Endothelial cell of umbilical vein (primary cell): Measurements from ENCODE around the gene GNB5. TPM values are rescaled to one million over a fixed set of nuclear protein-coding genes. Genes with fewer than 3 reads are reported as not detected.

Source experiments
- BruUV-seq: library from RNA; stranded (reverse); fragments of 400-500 nt; replicated peaks from 2 replicates; lab custom pipeline; 2021; lab: Mats Ljungman, UMichigan
- CTCF ChIA-PET: fragments of 300-600, 350-600 bp; sonication (Branson Sonifier 250); formaldehyde crosslinking; loops from one replicate; lab custom pipeline; 2021; ENCODE audit warnings: antibody characterized with exemption, inconsistent platforms; lab: Charles Lee
- POLR2A ChIA-PET: fragments of 300-600, 350-600 bp; sonication (Branson Sonifier 250); formaldehyde crosslinking; loops from one replicate; lab custom pipeline; 2021; ENCODE audit warnings: antibody characterized with exemption, inconsistent platforms; lab: Charles Lee
- DNase-seq: peaks from one replicate; pipeline ENCODE4 v3.0.0-alpha.2; 2011; ENCODE audit warnings: low read depth, low spot score
- FAIRE-seq: peaks from 2 replicates; lab custom pipeline; 2011; peaks lifted over from hg19 to GRCh38; lab: Jason Lieb, UNC
- H2AFZ ChIP-seq: 2 replicates; pipeline ENCODE4 v1.6.0; 2012; ENCODE audit warnings: low read depth, low read length, control low read depth, inconsistent platforms
- H3K27ac ChIP-seq: 2 replicates; pipeline ENCODE4 v1.5.1; 2011; ENCODE audit warnings: low read depth, mild to moderate bottlenecking, control low read depth, low read length, moderate library complexity; ENCODE audit not compliant: insufficient read depth
- H3K27me3 ChIP-seq, 2 experiments: 2 replicates each; pipeline versions ENCODE4 v1.6.0 to v1.6.1; 2011; ENCODE audit warnings: low read length in 2 of 2, mixed read lengths in 1 of 2; ENCODE audit not compliant: control insufficient read depth in 2 of 2, insufficient read depth in 2 of 2
- H3K36me3 ChIP-seq, 2 experiments: 2 replicates in 1 of 2; 3 replicates in 1 of 2; pipeline ENCODE4 v1.5.1; 2011; ENCODE audit warnings: low read length in 2 of 2, mild to moderate bottlenecking in 1 of 2, moderate library complexity in 1 of 2; ENCODE audit not compliant: control insufficient read depth in 2 of 2, insufficient read depth in 2 of 2; ENCODE audit errors: extremely low read depth in 1 of 2
- H3K4me1 ChIP-seq: 3 replicates; pipeline ENCODE4 v1.5.1; 2011; ENCODE audit warnings: mild to moderate bottlenecking, low read length; ENCODE audit not compliant: control insufficient read depth, insufficient read depth; ENCODE audit errors: extremely low read depth
- H3K4me2 ChIP-seq: 2 replicates; pipeline ENCODE4 v1.6.1; 2011; ENCODE audit warnings: low read length, control low read depth, mixed read lengths; ENCODE audit not compliant: insufficient read depth
- H3K4me3 ChIP-seq, 3 experiments: fragments of 200-600 bp in 1 of 3; sonication (generic), shearing (Covaris generic) in 1 of 3; replicated peaks in 1 of 3; 2 replicates each; pipeline ENCODE4 v1.5.1; 2011 to 2016; ENCODE audit warnings: control low read depth in 3 of 3, low read length in 3 of 3, mild to moderate bottlenecking in 2 of 3, inconsistent platforms in 1 of 3, low read depth in 1 of 3, moderate library complexity in 1 of 3; ENCODE audit not compliant: insufficient read depth in 1 of 3
- H3K79me2 ChIP-seq: 2 replicates; pipeline ENCODE4 v1.6.0; 2012; ENCODE audit warnings: low read length, inconsistent platforms; ENCODE audit not compliant: control insufficient read depth, insufficient read depth
- H3K9ac ChIP-seq: replicated peaks from 2 replicates; pipeline ENCODE3; 2011; ENCODE audit warnings: low read length, control low read depth; ENCODE audit not compliant: insufficient read depth; ENCODE audit errors: extremely low read depth
- H3K9me1 ChIP-seq: replicated peaks from 3 replicates; pipeline ENCODE4 v1.6.0; 2011; ENCODE audit warnings: mild to moderate bottlenecking, low read length; ENCODE audit not compliant: control insufficient read depth, insufficient read depth; ENCODE audit errors: extremely low read depth
- H3K9me3 ChIP-seq: replicated peaks from 2 replicates; pipeline ENCODE4 v1.5.1; 2012; ENCODE audit warnings: low read length, inconsistent platforms; ENCODE audit not compliant: control insufficient read depth, insufficient read depth
- H4K20me1 ChIP-seq: replicated peaks from 2 replicates; pipeline ENCODE3; 2011; ENCODE audit warnings: mild to moderate bottlenecking, low read length; ENCODE audit not compliant: control insufficient read depth, insufficient read depth; ENCODE audit errors: extremely low read depth
- FOS ChIP-seq: IDR thresholded peaks from 2 replicates; pipeline ENCODE4 v1.6.1; 2011; ENCODE audit warnings: mild to moderate bottlenecking, low read length, moderate library complexity, borderline replicate concordance; ENCODE audit not compliant: insufficient read depth
- GATA2 ChIP-seq: IDR thresholded peaks from 2 replicates; pipeline ENCODE4 v1.7.0; 2011; ENCODE audit warnings: low read depth, mild to moderate bottlenecking, moderate library complexity, mixed read lengths, low read length; ENCODE audit not compliant: insufficient read length, insufficient read depth
- JUN ChIP-seq: IDR thresholded peaks from 2 replicates; pipeline ENCODE4 v1.6.1; 2011; ENCODE audit warnings: borderline replicate concordance, low read depth; ENCODE audit not compliant: insufficient read length, insufficient read depth
- MAX ChIP-seq: IDR thresholded peaks from 2 replicates; pipeline ENCODE4 v1.6.1; 2011; ENCODE audit not compliant: insufficient read depth, insufficient read length
- POLR2A ChIP-seq: IDR thresholded peaks from 2 replicates; pipeline ENCODE4 v1.6.1; 2012; ENCODE audit warnings: low read depth, mild to moderate bottlenecking, control low read depth, low read length
- dilution Hi-C: fragments of 300-500 bp; cut with MboI; formaldehyde crosslinking; loops from one replicate; pipeline ENCODE4 v1.15.0; 2019; ENCODE audit warnings: low sequenced_read_pairs; ENCODE audit not compliant: extremely low pct_ligation_motif_present
- intact Hi-C: fragments of 100-400 bp; cut with micrococcal nuclease; formaldehyde crosslinking; loops from one replicate; pipeline ENCODE4 v1.10.0; 2022
- polyA plus RNA-seq, 4 experiments: library from polyadenylated mRNA; depleted of rRNA in 3 of 4; stranded (reverse) in 3 of 4; unstranded in 1 of 4; fragments of >200 nt; gene quantifications; 2 replicates each; pipeline versions ENCODE4 v1.2.1 to v1.2.3, GENCODE V29; 2011 to 2012; ENCODE audit warnings: missing spikeins in 1 of 4
- total RNA-seq: library from RNA; stranded (reverse); gene quantifications from 2 replicates; pipeline ENCODE4 v1.2.3, GENCODE V29; 2021

Gene GNB5
- total and polyA plus RNA-seq, 2 donors (not counting 3 experiments of a cell fraction or from before 2014, with no cell fraction given), result 15.6 to 16.8 TPM

- no peaks in the 10 kb centered on the region for H4K20me1 ChIP-seq
- H3K36me3 ChIP-seq, result no peaks in the 10 kb centered on the region
- ChIA-PET POLR2A (no interaction called here), CTCF (interaction anchor here (0.6 to 7.8 kb wide), 74 partner anchors 8 to 657 kb away, joined by 3 to 102 read pairs (median 4); partner anchors contain the start of genes BCL2L10 and LEO1)
- dilution Hi-C loops (no loop called here), intact Hi-C loops (loop anchor here (1.0 to 10.0 kb wide), 4 partner anchors 58 to 424 kb away; no protein-coding TSS in a partner anchor)
- no peak overlapping the region for H3K27ac ChIP-seq
- no peaks in the 10 kb centered on the region for H3K27me3 ChIP-seq
- H3K4me2 ChIP-seq, result no peak overlapping the region
- FAIRE-seq, result no peak
- peaks cover 3% of the 10 kb centered on the region for H3K4me1 ChIP-seq
- no peak overlapping the region for H3K9ac ChIP-seq
- H3K9me3 ChIP-seq, result no peaks in the 10 kb centered on the region
- no peak for TF ChIP-seq JUN
- no peak for TF ChIP-seq MAX
- no peak for TF ChIP-seq POLR2A
- no peak for TF ChIP-seq GATA2
- no peak for TF ChIP-seq FOS
- no TSS peak for BruUV-seq
- H3K4me3 ChIP-seq, result no peak overlapping the region
- no peaks in the 10 kb centered on the region for H3K79me2 ChIP-seq
- no peak for DNase-seq
- no peaks in the 10 kb centered on the region for H3K9me1 ChIP-seq
- no peak overlapping the region for H2AFZ ChIP-seq
Measured at GRCh38 chr15:52078197-52078875, 112.9 kb downstream of the GNB5 start.
